Urinary bladder (tissue), 4 donors: Measurements from ENCODE around the gene TRIM3. TPM values are rescaled to one million over a fixed set of nuclear protein-coding genes. Genes with fewer than 3 reads are reported as not detected.

Source experiments
- DNase-seq: peaks from one replicate; pipeline ENCODE4 v3.0.0-alpha.2; 2015; ENCODE audit errors: extremely low spot score
- H3K27ac ChIP-seq: one replicate; pipeline ENCODE4 v1.5.1; 2013; ENCODE audit warnings: low read depth, mild to moderate bottlenecking, moderate library complexity
- H3K36me3 ChIP-seq: one replicate; pipeline ENCODE4 v1.6.1; 2013; ENCODE audit warnings: mild to moderate bottlenecking, moderate library complexity; ENCODE audit not compliant: insufficient read depth
- H3K4me1 ChIP-seq: one replicate; pipeline ENCODE4 v1.6.1; 2013; ENCODE audit warnings: mild to moderate bottlenecking, moderate library complexity; ENCODE audit not compliant: insufficient read depth
- H3K4me3 ChIP-seq: one replicate; pipeline ENCODE4 v1.5.1; 2013; ENCODE audit warnings: low read depth, low read length
- WGBS: extraction: QIAGEN DNeasy Blood & Tissue Kit; methylation state at CpG from one replicate; pipeline ENCODE4 v1.1.7; 2013; 5-methylcytosine and 5-hydroxymethylcytosine counted together
- polyA plus RNA-seq: library from polyadenylated mRNA; stranded (reverse); fragments of 200-250 nt; gene quantifications from one replicate; pipeline ENCODE4 v1.2.3, GENCODE V29; 2013
- total RNA-seq: library from RNA; depleted of rRNA; stranded (reverse); fragments of >200 nt; gene quantifications from one replicate; pipeline ENCODE4 v1.2.3, GENCODE V29; 2014
- donor health status: healthy with polysubstance abuse.
- donor health status: healthy.

Gene TRIM3
- total and polyA plus RNA-seq, 2 donors, result 17.7 to 29.7 TPM

GRCh38 chr11:6472934-6473333 is 807 bp downstream of the TRIM3 start:
- H3K27ac ChIP-seq, result no peak overlapping the region
- DNase-seq, result no peak
- no peaks in the 10 kb centered on the region for H3K4me1 ChIP-seq
- H3K36me3 ChIP-seq, result no peaks in the 10 kb centered on the region
- peak overlapping the region; percentile 72 for H3K4me3 ChIP-seq
- WGBS, result 12% methylated on average over 1 of the region's 1 CpG

DNA sequence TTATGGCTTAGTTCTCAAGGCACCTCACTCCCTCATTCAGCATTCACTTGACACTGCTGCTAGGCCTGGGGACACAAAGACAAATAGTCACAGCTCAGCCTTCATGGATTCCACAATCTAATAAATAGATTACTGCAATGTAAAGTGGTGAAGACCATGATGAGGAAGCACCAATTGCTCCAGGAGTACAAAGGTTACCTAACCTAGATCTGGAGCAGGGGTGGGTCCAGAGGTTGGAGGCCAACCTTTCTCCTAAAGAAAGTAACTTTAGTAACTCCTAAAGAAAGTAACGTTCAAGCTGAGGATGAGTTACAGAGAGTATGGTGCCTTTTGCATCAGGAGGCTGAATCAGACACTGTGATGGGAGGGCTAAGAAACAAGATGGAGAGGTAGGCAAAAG is 4.1 kb downstream of the TRIM3 start:
- WGBS, result 89% methylated on average over 1 of the region's 1 CpG
- DNase-seq, result no peak
- Histone ChIP-seq H3K36me3 (no peaks in the 10 kb centered on the region), H3K4me1 (no peaks in the 10 kb centered on the region), H3K27ac (peak overlapping the region; percentile 19), H3K4me3 (no peak overlapping the region)

- Histone ChIP-seq H3K4me3 (no peak overlapping the region), H3K36me3 (no peaks in the 10 kb centered on the region), H3K4me1 (no peaks in the 10 kb centered on the region), H3K27ac (peak overlapping the region; percentile 19)
- 24% methylated on average over 6 of the region's 6 CpGs for WGBS
- peak; percentile 85 for DNase-seq
Observed at GRCh38 chr11:6468712-6469495, 4.8 kb downstream of the TRIM3 start.

DNA sequence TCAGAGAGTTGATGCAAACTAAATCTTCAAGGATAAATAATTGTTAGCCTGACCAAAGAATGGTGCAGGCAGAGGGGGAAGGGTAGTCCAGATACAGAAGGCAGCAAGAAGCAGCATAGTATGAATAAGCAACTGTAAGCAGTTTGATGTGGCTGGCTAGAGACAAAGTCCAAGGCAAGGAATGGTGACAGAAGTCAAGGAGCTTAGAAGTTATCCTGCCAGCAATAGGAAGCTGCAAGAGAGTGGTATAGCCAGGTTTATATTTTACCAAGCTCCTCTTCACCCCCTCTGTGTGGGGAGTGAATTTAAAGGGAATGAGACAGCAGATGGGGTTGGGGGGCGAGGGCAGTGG is 14.7 kb downstream of the TRIM3 start:
- Histone ChIP-seq H3K27ac (no peak overlapping the region), H3K4me3 (no peak overlapping the region), H3K4me1 (no peaks in the 10 kb centered on the region), H3K36me3 (no peaks in the 10 kb centered on the region)
- DNase-seq, result no peak
- WGBS, result 98% methylated on average over 1 of the region's 1 CpG

DNA sequence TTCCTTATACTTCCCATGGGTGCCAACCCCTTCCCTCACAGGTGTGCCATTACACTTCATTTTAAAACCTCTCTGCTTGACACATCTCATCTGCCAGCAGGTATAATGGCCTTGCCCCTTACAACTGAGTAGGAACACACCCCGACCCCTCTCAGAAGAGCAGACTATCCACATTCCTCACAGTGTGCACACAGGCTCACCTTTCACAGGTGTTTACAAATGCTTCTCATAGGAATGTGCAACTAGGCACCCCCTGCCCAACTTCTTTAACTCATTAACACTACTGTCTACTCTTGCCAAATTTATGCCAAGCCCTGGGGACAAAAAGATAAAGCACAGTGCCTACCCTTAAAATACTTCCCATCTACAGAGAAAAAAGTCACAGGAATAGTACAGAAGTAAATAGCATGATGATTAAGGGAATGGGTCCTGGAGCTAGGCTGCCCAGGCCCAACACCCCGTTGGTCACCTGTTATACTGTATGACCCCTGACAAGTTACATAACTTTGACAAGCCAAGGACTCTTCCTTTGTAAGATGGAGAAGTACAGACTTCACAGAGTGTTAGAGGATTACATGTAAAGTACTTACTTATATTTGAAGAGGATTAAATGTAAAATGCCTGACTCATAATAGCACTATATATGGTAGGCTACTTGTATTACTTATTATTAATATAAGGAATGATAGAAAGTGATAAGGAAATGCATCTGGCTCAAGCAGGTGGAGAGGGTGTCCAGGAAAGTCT is 15.2 kb downstream of the TRIM3 start:
- Histone ChIP-seq H3K27ac (no peak overlapping the region), H3K36me3 (no peaks in the 10 kb centered on the region), H3K4me1 (no peaks in the 10 kb centered on the region), H3K4me3 (no peak overlapping the region)
- WGBS, result 84% methylated on average over 2 of the region's 2 CpGs
- no peak for DNase-seq

GRCh38 chr11:6457581-6458320 is 16.0 kb downstream of the TRIM3 start:
- 93% methylated on average over 26 of the region's 26 CpGs for WGBS
- no peaks in the 10 kb centered on the region for H3K4me1 ChIP-seq
- H3K4me3 ChIP-seq, result no peak overlapping the region
- no peak for DNase-seq
- H3K27ac ChIP-seq, result no peak overlapping the region
- H3K36me3 ChIP-seq, result no peaks in the 10 kb centered on the region

GRCh38 chr11:6456361-6457073 is 17.2 kb downstream of the TRIM3 start:
- WGBS, result 95% methylated on average over 56 of the region's 56 CpGs

DNA sequence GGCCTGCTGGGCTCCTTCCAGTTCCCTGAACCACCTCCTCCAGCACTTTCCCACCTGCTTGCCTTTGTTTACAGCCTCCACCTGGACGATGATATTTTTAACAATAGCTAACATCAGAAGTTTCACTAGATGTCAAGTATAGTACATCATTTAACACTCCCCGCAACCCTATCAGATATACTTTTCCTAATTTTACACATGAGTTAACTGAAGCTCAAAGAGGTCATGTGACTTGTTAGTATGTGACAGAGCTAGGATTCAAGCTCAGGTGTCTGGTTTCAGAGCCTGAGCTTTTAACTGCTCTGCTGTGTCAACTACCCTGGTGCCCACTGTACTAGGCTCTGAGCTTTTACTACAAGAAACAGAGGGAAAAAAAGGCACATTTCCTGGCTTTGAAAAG is 18.7 kb downstream of the TRIM3 start:
- H3K4me1 ChIP-seq, result no peaks in the 10 kb centered on the region
- DNase-seq, result no peak
- WGBS, result 82% methylated on average over 2 of the region's 2 CpGs
- no peak overlapping the region for H3K27ac ChIP-seq
- H3K4me3 ChIP-seq, result no peak overlapping the region
- peaks cover 1% of the 10 kb centered on the region for H3K36me3 ChIP-seq

More at GRCh38 chr11:6456361-6457073, 17.2 kb downstream of the TRIM3 start:
- Histone ChIP-seq H3K4me1 (no peaks in the 10 kb centered on the region), H3K36me3 (peaks cover 1% of the 10 kb centered on the region), H3K27ac (no peak overlapping the region), H3K4me3 (no peak overlapping the region)
- no peak for DNase-seq

DNA sequence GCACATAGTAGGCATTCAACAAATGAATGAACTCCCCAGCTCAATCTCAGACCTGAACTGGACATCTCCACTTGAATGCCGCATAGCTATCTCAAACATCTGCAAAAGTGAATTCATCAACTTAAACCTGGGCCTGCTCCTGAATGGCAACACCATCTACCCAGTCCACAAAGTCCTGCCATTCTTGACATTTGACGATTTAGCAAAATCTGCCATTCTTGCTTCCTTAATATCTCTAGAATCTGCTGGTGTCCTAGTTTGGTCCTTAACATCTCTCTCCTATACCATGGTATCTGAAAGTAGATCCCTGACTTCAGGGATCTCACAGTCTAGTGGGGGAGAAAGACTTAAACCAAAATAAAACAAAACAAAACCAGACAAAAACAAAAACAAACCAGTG is 20.6 kb downstream of the TRIM3 start:
- Histone ChIP-seq H3K27ac (no peak overlapping the region), H3K4me3 (no peak overlapping the region), H3K4me1 (no peaks in the 10 kb centered on the region), H3K36me3 (peaks cover 1% of the 10 kb centered on the region)
- WGBS, result 97% methylated on average over 2 of the region's 2 CpGs
- no peak for DNase-seq

DNA sequence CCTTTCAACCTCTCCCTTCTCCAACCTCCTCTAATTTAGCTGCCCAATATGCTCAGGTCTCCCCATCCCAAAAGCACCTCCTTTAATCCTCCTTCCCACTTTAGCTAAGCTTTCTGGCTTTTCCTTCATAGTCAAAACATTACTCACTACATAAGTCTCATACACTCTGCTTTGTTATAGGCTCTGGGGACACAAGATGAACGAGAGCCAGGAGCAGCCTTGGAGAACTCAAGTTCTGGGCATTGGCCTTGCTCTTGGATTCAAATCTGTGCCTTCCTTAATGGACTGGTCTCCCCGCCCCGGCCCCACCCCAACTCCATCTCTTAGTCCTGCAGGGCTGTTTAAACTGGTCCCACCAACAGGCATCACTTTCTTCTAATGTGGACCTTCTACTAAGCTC is 21.5 kb downstream of the TRIM3 start:
- no peak for DNase-seq
- WGBS, result 84% methylated on average over 3 of the region's 3 CpGs
- H3K4me1 ChIP-seq, result no peaks in the 10 kb centered on the region
- no peak overlapping the region for H3K4me3 ChIP-seq
- peaks cover 1% of the 10 kb centered on the region for H3K36me3 ChIP-seq
- no peak overlapping the region for H3K27ac ChIP-seq

GRCh38 chr11:6448574-6448973 is 25.2 kb downstream of the TRIM3 start:
- Histone ChIP-seq H3K27ac (no peak overlapping the region), H3K4me1 (no peaks in the 10 kb centered on the region), H3K36me3 (peaks cover 1% of the 10 kb centered on the region), H3K4me3 (no peak overlapping the region)
- DNase-seq, result no peak
- WGBS, result 90% methylated on average over 3 of the region's 3 CpGs

DNA sequence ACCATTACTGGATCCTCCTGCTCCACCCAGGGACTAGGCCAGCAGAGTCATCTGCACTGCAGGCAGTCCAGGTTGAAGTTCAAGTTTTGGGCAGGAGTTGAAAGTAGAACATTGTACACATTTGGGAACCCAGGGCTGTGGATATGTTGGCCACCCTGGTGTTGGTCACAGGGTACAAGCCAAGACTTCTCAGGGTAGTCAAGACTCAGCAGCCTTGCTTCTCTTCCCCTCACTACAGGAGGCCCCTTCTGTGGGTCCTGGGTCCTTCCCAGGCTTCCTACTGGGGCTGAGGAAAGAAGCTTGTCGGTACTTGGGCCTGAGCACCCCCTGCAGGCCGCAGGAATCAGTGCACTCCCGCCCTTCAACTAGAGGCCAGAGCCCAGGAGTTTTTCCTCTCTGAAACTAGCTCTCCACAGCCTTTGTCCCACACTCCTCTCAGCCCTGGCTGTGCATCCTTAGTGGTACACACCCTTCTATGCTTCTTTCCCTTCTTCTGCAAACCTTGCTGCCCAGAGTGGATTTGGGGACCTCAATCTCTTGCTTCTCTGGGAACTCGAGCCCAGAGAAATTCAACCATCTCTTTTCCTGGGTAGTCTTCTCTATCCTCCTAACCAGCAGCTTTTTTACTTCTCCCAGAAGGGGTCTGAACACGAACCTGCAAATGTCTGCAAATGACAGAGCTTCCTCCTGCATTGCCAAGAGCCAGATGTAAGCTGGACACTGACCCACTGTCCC is 30.3 kb downstream of the TRIM3 start:
- H3K36me3 ChIP-seq, result no peaks in the 10 kb centered on the region
- WGBS, result 28% methylated on average over 5 of the region's 5 CpGs
- no peak for DNase-seq
- no peaks in the 10 kb centered on the region for H3K4me1 ChIP-seq
- H3K27ac ChIP-seq, result no peak overlapping the region
- no peak overlapping the region for H3K4me3 ChIP-seq

GRCh38 chr11:6442441-6442840 is 31.3 kb downstream of the TRIM3 start:
- H3K27ac ChIP-seq, result no peak overlapping the region
- 89% methylated on average over 4 of the region's 4 CpGs for WGBS
- no peak overlapping the region for H3K4me3 ChIP-seq
- DNase-seq, result no peak
- no peaks in the 10 kb centered on the region for H3K4me1 ChIP-seq
- H3K36me3 ChIP-seq, result no peaks in the 10 kb centered on the region
